ENCODE measurements around the gene EPG5. TPM values are rescaled to one million over a fixed set of nuclear protein-coding genes. Genes with fewer than 3 reads are reported as not detected.

The EPG5 gene
- total RNA-seq, 2 experiments from 2014 or later = 4.8 to 8.7 TPM

GRCh38 chr18:45861926-45862325 lies 105.2 kb downstream of the EPG5 start:
- no TSS peak for BruUV-seq (replicated peaks)
- Histone ChIP-seq H3K9me2 (ENCODE audit: insufficient read depth, low read length) (no peaks in the 10 kb centered on the region), H3K9me3 (ENCODE audit: low read length) (no peaks in the 10 kb centered on the region), H3K27ac (ENCODE audit: low read depth, low read length, poor library complexity, severe bottlenecking) (no peak overlapping the region), H3K79me2 (ENCODE audit: insufficient read depth, low read depth, low read length) (no peaks in the 10 kb centered on the region), H4K20me1 (ENCODE audit: insufficient read depth, low read length) (no peaks in the 10 kb centered on the region), H3K4me2 (ENCODE audit: low read length) (no peak overlapping the region), H3K36me3 (ENCODE audit: insufficient read depth, low read length) (peaks cover 18% of the 10 kb centered on the region), H3K4me3 (ENCODE audit: low read depth, low read length, poor library complexity, severe bottlenecking) (no peak overlapping the region), H2AFZ (ENCODE audit: low read length) (no peak overlapping the region), H3K4me1 (ENCODE audit: insufficient read depth, low read length, poor library complexity, severe bottlenecking) (no peaks in the 10 kb centered on the region)
- intact Hi-C loops (cut with micrococcal nuclease; ENCODE audit: unreplicated experiment) = no loop called here
- TF ChIP-seq EZH2phosphoT487 (IDR thresholded peaks at IDR 0.05; ENCODE audit: borderline replicate concordance, low read depth, low read length) (no peak), CTCF (conservative IDR thresholded peaks at IDR 0.05; ENCODE audit: low read length) (no peak)
- POLR2A ChIA-PET = no interaction called here
- DNase-seq (ENCODE audit: low spot score) = no peak
- CTCF ChIA-PET (ENCODE audit: unreplicated experiment) = no interaction called here

- Histone ChIP-seq H3K79me2 (ENCODE audit: insufficient read depth, low read depth, low read length) (no peaks in the 10 kb centered on the region), H3K27ac (ENCODE audit: low read depth, low read length, poor library complexity, severe bottlenecking) (no peak overlapping the region), H3K4me2 (ENCODE audit: low read length) (no peak overlapping the region), H3K4me1 (ENCODE audit: insufficient read depth, low read length, poor library complexity, severe bottlenecking) (no peaks in the 10 kb centered on the region), H3K36me3 (ENCODE audit: insufficient read depth, low read length) (peaks cover 12% of the 10 kb centered on the region), H2AFZ (ENCODE audit: low read length) (no peak overlapping the region), H3K9me2 (ENCODE audit: insufficient read depth, low read length) (no peaks in the 10 kb centered on the region), H3K4me3 (ENCODE audit: low read depth, low read length, poor library complexity, severe bottlenecking) (no peak overlapping the region), H3K9me3 (ENCODE audit: low read length) (no peaks in the 10 kb centered on the region), H4K20me1 (ENCODE audit: insufficient read depth, low read length) (no peaks in the 10 kb centered on the region)
- intact Hi-C loops (cut with micrococcal nuclease; ENCODE audit: unreplicated experiment) = no loop called here
- BruUV-seq (replicated peaks) = no TSS peak
- POLR2A ChIA-PET = interaction anchor here (0.6 to 0.8 kb wide), 2 partner anchors 31 to 326 kb away, joined by 3 to 5 read pairs; no protein-coding TSS in a partner anchor
- TF ChIP-seq EZH2phosphoT487 (IDR thresholded peaks at IDR 0.05; ENCODE audit: borderline replicate concordance, low read depth, low read length) (no peak), CTCF (conservative IDR thresholded peaks at IDR 0.05; ENCODE audit: low read length) (no peak)
- DNase-seq (ENCODE audit: low spot score) = no peak
- CTCF ChIA-PET (ENCODE audit: unreplicated experiment) = no interaction called here
These were observed 106.2 kb downstream of the EPG5 start for GRCh38 chr18:45860971-45861370.

- intact Hi-C loops (cut with micrococcal nuclease; ENCODE audit: unreplicated experiment) = no loop called here
- Histone ChIP-seq H3K4me1 (ENCODE audit: insufficient read depth, low read length, poor library complexity, severe bottlenecking) (no peaks in the 10 kb centered on the region), H3K36me3 (ENCODE audit: insufficient read depth, low read length) (peaks cover 12% of the 10 kb centered on the region), H3K9me2 (ENCODE audit: insufficient read depth, low read length) (no peaks in the 10 kb centered on the region), H3K27ac (ENCODE audit: low read depth, low read length, poor library complexity, severe bottlenecking) (no peak overlapping the region), H2AFZ (ENCODE audit: low read length) (no peak overlapping the region), H3K4me3 (ENCODE audit: low read depth, low read length, poor library complexity, severe bottlenecking) (no peak overlapping the region), H3K79me2 (ENCODE audit: insufficient read depth, low read depth, low read length) (no peaks in the 10 kb centered on the region), H4K20me1 (ENCODE audit: insufficient read depth, low read length) (no peaks in the 10 kb centered on the region), H3K9me3 (ENCODE audit: low read length) (no peaks in the 10 kb centered on the region), H3K4me2 (ENCODE audit: low read length) (no peak overlapping the region)
- ChIA-PET CTCF (ENCODE audit: unreplicated experiment) (no interaction called here), POLR2A (interaction anchor here (0.6 to 0.8 kb wide), 2 partner anchors 30 to 326 kb away, joined by 3 to 5 read pairs; no protein-coding TSS in a partner anchor)
- TF ChIP-seq CTCF (conservative IDR thresholded peaks at IDR 0.05; ENCODE audit: low read length) (no peak), EZH2phosphoT487 (IDR thresholded peaks at IDR 0.05; ENCODE audit: borderline replicate concordance, low read depth, low read length) (no peak)
- BruUV-seq (replicated peaks) = no TSS peak
- DNase-seq (ENCODE audit: low spot score) = no peak
These were observed 106.6 kb downstream of the EPG5 start for GRCh38 chr18:45860492-45860891.
